Loucy (cell line): ENCODE measurements around the gene SSPN.

ENCODE experiments used
- H2AFZ ChIP-seq: fragments of 200-600 bp; sonication (generic); 2 replicates; pipeline ENCODE4 v1.6.0; 2016; ENCODE audit warnings: antibody characterized with exemption, mild to moderate bottlenecking, low read length, moderate library complexity
- H3F3A ChIP-seq: fragments of 200-600 bp; 2 replicates; pipeline ENCODE4 v1.6.0; 2016; ENCODE audit warnings: antibody characterized with exemption, low read depth, mild to moderate bottlenecking
- H3K27me3 ChIP-seq: fragments of 200-600 bp; sonication (generic); 2 replicates; pipeline ENCODE4 v1.6.1; 2014; ENCODE audit warnings: low read length, mild to moderate bottlenecking; ENCODE audit not compliant: insufficient read depth, poor library complexity, severe bottlenecking
- H3K36me3 ChIP-seq: fragments of 200-600 bp; sonication (generic); 2 replicates; pipeline ENCODE4 v1.6.1; 2016; ENCODE audit warnings: low read length; ENCODE audit not compliant: insufficient read depth
- H3K4me1 ChIP-seq: fragments of 200-600 bp; sonication (generic); 2 replicates; pipeline ENCODE4 v1.5.1; 2014; ENCODE audit warnings: low read length, mild to moderate bottlenecking; ENCODE audit not compliant: insufficient read depth, poor library complexity, severe bottlenecking
- H3K4me2 ChIP-seq: fragments of 200-600 bp; sonication (generic); 2 replicates; pipeline ENCODE4 v1.6.0; 2014; ENCODE audit warnings: antibody characterized with exemption, low read length, low read depth, mild to moderate bottlenecking; ENCODE audit not compliant: poor library complexity, severe bottlenecking
- H3K4me3 ChIP-seq: fragments of 200-600 bp; sonication (generic); 2 replicates; pipeline ENCODE4 v1.5.1; 2014; ENCODE audit warnings: low read length, mild to moderate bottlenecking, mixed read lengths; ENCODE audit not compliant: poor library complexity, severe bottlenecking
- H3K79me2 ChIP-seq: fragments of 200-600 bp; sonication (generic); 2 replicates; pipeline ENCODE4 v1.6.1; 2014; ENCODE audit warnings: low read length; ENCODE audit not compliant: insufficient read depth
- H3K9ac ChIP-seq: fragments of 200-600 bp; sonication (generic); 2 replicates; pipeline ENCODE4 v1.6.0; 2014; ENCODE audit warnings: mild to moderate bottlenecking, low read depth, low read length, moderate library complexity; ENCODE audit not compliant: poor library complexity, severe bottlenecking
- H3K9me2 ChIP-seq: fragments of 200-600 bp; sonication (generic); replicated peaks from 2 replicates; pipeline ENCODE4 v1.6.1; 2016; ENCODE audit warnings: low read depth, low read length, mixed read lengths
- H3K9me3 ChIP-seq: fragments of 200-600 bp; sonication (generic); 2 replicates; pipeline ENCODE4 v1.6.1; 2014; ENCODE audit warnings: mild to moderate bottlenecking, antibody characterized with exemption, low read length, low read depth; ENCODE audit not compliant: insufficient read depth
- H4K20me1 ChIP-seq: fragments of 200-600 bp; sonication (generic); 2 replicates; pipeline ENCODE4 v1.6.0; 2014; ENCODE audit warnings: antibody characterized with exemption, low read length, mild to moderate bottlenecking; ENCODE audit not compliant: insufficient read depth, poor library complexity, severe bottlenecking
- EZH2phosphoT487 ChIP-seq: fragments of 200-600 bp; IDR thresholded peaks from 2 replicates; pipeline ENCODE4 v1.6.1; 2018; ENCODE audit warnings: antibody characterized with exemption, mild to moderate bottlenecking, moderate library complexity, borderline replicate concordance
- TF ChIP-seq, protein P1 (sequence below): fragments of 200-600 bp; sonication (generic); conservative IDR thresholded peaks from 2 replicates; pipeline ENCODE4 v1.5.1; 2014; ENCODE audit warnings: mild to moderate bottlenecking, antibody characterized with exemption, low read length

The SSPN gene

GRCh38 chr12:26162174-26162573 lies 33.2 kb upstream of the SSPN start:
- Histone ChIP-seq H3K4me2 (no peak overlapping the region), H3K36me3 (no peaks in the 10 kb centered on the region)

GRCh38 chr12:26162905-26163304 lies 32.5 kb upstream of the SSPN start:
- no peak overlapping the region for H2AFZ ChIP-seq
- H3K9me3 ChIP-seq = no peaks in the 10 kb centered on the region
- no peaks in the 10 kb centered on the region for H3K79me2 ChIP-seq
- H3K36me3 ChIP-seq = no peaks in the 10 kb centered on the region
- H3K9ac ChIP-seq = no peak overlapping the region
- TF ChIP-seq, protein P1, sequence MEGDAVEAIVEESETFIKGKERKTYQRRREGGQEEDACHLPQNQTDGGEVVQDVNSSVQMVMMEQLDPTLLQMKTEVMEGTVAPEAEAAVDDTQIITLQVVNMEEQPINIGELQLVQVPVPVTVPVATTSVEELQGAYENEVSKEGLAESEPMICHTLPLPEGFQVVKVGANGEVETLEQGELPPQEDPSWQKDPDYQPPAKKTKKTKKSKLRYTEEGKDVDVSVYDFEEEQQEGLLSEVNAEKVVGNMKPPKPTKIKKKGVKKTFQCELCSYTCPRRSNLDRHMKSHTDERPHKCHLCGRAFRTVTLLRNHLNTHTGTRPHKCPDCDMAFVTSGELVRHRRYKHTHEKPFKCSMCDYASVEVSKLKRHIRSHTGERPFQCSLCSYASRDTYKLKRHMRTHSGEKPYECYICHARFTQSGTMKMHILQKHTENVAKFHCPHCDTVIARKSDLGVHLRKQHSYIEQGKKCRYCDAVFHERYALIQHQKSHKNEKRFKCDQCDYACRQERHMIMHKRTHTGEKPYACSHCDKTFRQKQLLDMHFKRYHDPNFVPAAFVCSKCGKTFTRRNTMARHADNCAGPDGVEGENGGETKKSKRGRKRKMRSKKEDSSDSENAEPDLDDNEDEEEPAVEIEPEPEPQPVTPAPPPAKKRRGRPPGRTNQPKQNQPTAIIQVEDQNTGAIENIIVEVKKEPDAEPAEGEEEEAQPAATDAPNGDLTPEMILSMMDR = no peak
- no peak for TF ChIP-seq EZH2phosphoT487
- H3K4me3 ChIP-seq = no peak overlapping the region
- no peaks in the 10 kb centered on the region for H3K4me1 ChIP-seq
- H3K9me2 ChIP-seq = no peaks in the 10 kb centered on the region
- H3F3A ChIP-seq = no peaks in the 10 kb centered on the region
- no peaks in the 10 kb centered on the region for H3K27me3 ChIP-seq
- H3K4me2 ChIP-seq = no peak overlapping the region
- no peaks in the 10 kb centered on the region for H4K20me1 ChIP-seq

More at GRCh38 chr12:26162174-26162573, 33.2 kb upstream of the SSPN start:
- Histone ChIP-seq H3K9ac (no peak overlapping the region), H4K20me1 (no peaks in the 10 kb centered on the region), H3K27me3 (no peaks in the 10 kb centered on the region), H3K4me1 (no peaks in the 10 kb centered on the region), H3F3A (no peaks in the 10 kb centered on the region), H2AFZ (no peak overlapping the region), H3K4me3 (no peak overlapping the region), H3K79me2 (no peaks in the 10 kb centered on the region), H3K9me3 (no peaks in the 10 kb centered on the region), H3K9me2 (no peaks in the 10 kb centered on the region)
- TF ChIP-seq, protein P1 = no peak
- TF ChIP-seq EZH2phosphoT487 = no peak

- Histone ChIP-seq H3K4me1 (no peaks in the 10 kb centered on the region), H2AFZ (no peak overlapping the region)
Observed at GRCh38 chr12:26164118-26164517, 31.3 kb upstream of the SSPN start.

More at GRCh38 chr12:26164118-26164517, 31.3 kb upstream of the SSPN start:
- Histone ChIP-seq H3K9me2 (no peaks in the 10 kb centered on the region), H3K36me3 (no peaks in the 10 kb centered on the region), H3K4me3 (no peak overlapping the region), H3K79me2 (no peaks in the 10 kb centered on the region), H4K20me1 (no peaks in the 10 kb centered on the region), H3K27me3 (no peaks in the 10 kb centered on the region), H3K4me2 (no peak overlapping the region), H3K9ac (no peak overlapping the region), H3F3A (no peaks in the 10 kb centered on the region), H3K9me3 (no peaks in the 10 kb centered on the region)
- TF ChIP-seq, protein P1 = no peak
- TF ChIP-seq EZH2phosphoT487 = no peak
